NCI-H2081 treated with DMSO at 0.1 percent for 48 hours (cell line): ENCODE results near the gene ZNF367.
"Not testable (repeated sequence)": the region's sequence is repeated elsewhere in the genome, so short reads cannot be mapped to it uniquely, and the experiment has no call there.

ENCODE experiments used
- DNase-seq: peaks from one replicate; lab custom pipeline; 2025; lab: John Stamatoyannopoulos, UW

ZNF367 gene

DNA sequence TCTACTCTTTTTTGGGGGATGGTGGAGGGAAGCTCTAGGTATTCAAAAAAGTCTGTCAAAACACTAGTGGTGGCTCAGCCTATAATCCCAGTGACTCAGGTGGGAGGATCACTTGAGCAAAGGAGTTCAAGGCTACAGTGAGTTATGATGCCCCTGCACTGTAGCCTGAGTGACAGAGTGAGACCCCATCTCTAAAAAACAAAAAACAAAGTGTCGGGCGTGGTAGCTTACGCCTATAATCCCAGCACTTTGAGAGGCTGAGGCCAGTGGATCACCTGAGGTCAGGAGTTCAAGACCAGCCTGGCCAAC is 18.9 kb downstream of the ZNF367 start:
- DNase-seq: no peak

DNA sequence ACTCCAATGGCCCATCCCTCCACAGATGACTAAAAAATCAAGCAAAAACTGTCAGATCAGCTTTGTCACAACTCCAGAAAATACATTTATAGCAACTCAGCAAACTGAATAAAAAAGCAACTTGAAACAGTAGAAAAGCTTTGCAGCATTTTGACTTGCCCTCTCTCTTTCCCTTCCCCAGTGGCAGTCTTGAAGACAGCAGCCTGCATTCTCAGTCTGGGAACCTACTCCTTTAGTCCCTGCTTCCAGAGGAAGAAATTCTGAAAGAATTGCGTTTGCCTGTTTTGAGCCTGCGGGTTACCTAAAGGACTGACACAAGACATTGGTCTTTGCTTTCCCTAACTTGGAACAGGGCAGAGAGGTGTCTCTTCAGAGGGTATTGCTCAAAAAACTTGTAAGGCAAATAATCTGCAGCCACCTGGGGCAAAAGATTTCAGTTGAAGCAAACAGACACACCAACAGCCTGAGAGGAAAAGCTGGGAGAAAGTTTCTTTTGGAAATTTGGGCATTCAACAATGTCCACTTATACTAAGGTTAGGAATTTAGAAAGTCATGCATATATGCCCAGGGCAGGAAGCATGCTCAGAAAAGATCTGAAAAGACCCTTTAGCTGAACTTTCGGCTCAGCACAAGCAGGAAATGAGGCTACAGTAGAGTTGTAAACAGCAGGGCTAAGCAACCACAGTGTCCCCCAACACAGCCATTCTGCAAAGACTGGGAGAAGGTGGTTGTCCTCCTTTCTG is 19.4 kb downstream of the ZNF367 start:
- DNase-seq: no peak

DNA sequence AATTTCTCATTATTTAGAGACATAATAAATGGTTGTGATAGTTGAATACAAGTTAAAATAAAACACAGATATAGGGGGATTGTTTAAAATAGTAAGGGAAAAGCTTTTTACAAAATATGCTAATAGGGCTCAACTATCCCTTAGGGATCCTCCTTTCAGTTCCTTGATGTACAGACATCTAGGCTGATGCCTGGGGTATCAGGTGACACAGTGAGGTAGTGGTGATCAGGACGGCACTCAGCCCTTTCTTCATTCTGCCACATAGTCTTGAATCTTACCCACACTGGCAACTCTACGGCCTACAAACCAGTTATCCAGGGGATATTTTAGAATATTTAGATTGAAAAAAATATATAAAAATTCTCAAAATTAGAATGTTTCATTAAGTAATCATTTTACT is 22.2 kb downstream of the ZNF367 start:
- no peak for DNase-seq

DNA sequence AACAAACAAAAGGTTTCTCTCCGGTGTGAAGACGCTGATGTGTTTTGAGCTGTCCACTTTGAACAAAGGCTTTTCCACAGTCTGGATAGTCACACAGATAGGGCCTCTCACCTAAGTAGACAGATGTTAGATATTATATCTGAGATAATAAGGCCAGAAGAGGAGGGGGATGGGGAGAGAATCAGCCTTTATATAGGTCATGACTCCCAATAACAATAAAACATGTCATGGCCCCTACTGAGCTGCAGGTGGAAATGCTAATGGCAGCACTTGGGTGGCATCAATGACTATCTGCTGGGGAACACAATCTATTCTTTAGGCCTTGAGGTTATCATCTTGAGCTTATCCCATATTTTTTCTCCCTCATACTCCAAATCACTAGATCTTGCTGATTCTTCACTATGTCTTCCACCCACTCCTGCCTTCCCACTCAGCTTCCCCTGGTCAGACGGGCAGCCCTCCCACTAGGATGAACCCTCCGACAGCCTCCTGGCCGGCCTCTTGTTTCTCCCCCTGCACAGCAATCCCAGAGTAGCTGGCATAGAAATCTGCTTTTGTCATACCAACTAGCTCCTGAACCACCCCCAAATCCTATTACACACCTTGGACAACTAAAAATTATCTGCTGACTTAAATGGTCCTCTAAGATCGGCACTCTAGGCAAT is 23.2 kb downstream of the ZNF367 start:
- DNase-seq: no peak

DNA sequence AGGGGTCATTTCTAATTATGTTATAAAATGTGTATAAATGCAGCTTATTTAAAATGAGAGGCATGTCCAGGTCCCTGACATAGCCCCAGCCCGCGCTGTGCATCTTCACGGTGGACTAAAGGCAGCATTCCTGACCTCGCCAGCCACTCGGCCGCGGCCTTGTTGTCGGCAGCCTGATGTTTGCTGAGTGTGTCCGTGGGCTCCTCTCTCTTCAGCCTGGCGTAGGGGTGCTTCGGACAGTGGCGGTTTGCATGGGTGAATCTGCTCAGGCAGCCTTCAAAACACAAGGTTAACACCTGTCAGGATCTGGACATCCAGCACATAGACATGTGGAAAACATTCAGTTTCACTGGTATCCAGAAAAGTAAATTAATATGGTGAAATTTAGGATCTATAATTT is 25.9 kb downstream of the ZNF367 start:
- DNase-seq: no peak

DNA sequence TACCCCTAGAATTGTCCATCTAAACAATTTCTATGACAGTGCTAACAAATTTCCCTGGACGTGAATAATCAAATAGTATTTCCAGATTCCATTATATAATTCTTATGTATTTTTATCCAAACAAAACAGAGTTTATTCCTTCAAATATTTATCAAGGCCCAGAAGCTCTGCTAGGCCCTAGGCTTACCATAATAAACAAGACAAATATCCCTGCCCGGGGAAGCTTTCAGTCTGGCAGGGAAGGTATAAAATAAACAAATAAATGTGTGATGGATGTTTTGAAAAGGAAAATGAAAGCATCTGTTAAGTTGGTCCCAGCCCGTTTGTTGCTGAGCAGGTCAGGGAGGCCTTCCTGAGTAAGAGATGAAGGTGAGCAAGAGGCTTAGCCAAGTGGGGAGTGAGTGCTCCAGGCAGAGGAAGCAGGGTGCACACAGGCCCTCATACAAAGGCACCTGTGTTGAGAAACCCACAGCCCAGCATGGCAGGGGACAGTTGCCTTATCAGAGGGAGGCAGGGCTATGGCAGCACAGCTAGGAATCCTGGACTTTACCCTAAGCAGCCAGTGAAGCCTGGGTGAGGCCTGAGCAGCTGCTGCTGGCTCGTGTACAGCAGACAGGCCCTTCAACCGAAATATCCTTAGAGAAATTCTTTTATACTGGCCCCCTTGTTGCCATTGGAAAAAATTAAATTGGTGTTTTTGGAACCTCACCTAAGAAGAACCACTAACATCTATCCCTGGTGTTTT is 27.0 kb downstream of the ZNF367 start:
- DNase-seq: no peak

DNA sequence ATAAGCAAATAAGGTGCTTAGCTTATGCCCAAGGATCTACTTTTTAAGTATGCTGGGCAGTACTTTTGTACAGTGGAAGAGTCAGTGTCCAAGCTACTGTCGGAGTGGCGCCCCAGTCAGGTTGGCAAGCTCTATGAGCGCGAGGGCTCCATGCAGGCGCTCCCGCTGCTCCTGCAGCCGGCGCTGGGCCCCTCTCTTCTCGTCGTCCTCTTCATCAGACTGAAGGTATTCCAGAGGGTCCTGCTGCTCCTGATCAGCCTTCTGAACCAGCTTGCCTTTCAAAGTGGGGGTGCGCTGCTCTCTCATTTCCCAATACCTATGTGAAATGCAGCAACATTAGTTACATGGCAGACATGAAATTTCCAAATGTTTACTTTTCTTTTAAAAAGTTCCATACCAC is 30.0 kb downstream of the ZNF367 start:
- DNase-seq: no peak

DNA sequence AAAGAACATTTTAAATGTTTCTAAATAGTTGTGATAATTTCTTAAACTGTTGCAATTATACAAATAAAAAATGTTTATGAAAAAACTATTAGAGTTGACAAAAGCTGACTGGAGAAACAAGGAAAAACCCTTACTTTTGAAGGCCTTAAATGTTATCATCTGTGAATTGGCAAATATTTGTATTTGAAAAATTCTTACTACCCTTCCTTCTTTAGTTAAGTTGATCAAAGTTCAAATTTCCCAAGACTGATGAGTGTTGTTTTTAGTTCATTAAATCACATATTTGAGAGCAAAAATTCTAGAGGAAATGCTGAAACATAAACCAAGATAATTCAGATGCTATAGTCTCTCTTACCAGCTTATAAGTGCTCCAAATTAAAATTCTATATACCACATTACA is 32.0 kb downstream of the ZNF367 start:
- no peak for DNase-seq

DNA sequence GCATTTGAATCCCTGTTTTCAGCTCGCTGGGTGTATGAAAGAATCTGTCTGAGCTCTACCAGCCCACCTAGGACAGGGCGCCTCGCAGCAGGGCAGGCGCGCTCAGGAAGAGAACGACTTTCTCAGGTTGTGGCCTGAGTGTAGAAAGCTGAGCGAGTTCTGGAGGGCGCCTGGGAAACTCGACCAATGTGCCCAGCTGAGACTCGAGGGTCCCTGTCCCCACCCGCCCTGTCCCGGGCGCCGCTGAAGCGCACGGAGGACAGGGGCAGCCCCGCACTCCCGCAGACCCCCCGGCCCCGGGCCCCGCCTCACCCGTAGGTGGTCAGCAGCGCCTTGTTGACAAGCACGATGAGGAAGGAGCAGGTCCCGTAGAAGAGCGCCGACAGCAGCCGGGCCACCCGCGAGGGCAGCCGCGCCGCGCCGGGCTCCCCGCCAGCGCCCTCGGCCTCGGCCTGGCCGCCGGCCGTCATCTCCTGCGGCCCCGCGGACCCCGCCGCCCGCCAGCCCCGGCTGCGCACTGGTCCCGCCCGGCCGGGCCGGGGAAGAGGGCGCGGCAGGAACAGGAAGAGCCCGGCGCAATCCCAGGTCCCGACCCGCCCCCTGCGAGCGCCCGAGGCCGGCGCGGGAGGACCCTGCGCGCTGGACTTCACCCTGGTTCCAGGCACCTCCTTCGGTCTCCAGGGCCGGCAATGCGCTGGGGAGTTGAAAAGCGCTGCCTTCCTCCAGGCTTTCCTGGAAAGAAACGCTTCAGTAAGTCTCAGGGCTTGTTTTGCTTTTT is 34.8 kb downstream of the ZNF367 start, which contains the start of gene SLC35D2:
TSS of gene SLC35D2 (minus strand) at position 547 of the 778 bp plus-strand sequence. CDS start at position 470, 77 bp downstream.
- no peak for DNase-seq

DNA sequence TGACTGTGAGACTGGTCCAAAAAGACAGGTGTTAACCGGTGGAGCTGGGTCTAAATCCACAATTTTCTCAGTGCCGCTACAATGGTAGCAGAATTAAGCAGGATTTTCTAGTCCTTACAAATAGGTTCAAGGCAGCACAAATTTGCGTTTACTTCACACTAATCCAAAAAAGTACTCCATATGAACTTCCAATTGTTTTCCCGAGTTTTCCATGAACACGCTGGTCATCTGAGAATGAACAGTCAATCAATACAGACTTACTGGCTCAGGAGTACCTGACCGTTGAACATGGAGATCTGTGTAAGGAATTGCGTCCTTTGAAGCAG is 35.4 kb downstream of the ZNF367 start:
- DNase-seq: no peak

DNA sequence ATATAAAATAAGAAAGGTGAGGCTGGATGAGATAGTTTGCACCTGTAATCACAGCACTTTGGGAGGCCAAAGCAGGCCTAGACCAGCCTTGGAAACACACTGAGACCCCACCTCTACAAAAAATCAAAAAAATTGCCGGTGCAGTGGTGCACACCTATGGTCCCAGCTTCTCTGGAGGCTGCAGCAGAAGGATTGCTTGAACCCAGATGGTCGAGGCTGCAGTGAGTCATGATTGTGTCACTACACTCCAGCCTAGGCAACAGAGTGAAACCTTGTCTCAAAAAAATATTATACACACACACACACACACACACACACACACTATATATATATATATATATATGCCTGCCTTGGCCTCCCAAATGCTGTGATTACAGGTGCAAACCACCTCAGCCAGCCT is 36.0 kb downstream of the ZNF367 start:
- no peak for DNase-seq

DNA sequence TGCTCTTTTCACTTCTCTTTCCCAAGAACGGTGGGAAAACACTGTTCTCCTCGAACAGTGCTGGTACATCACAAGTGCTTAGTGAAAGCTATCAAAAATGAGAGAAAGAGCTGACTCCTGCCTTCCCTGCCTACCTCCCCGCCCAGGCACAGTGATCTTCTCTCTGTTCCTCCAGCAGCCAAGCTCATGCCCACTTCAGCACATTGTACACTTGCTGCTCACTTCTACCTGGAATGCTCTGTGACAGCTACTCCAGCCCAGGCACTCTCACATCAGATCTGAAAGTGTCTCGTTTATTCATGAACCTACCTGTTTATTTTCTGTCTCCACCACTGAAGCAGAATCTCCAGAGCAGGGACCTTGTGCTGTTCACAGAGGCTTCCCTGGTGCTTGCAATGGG is 36.5 kb downstream of the ZNF367 start:
- DNase-seq: no peak

DNA sequence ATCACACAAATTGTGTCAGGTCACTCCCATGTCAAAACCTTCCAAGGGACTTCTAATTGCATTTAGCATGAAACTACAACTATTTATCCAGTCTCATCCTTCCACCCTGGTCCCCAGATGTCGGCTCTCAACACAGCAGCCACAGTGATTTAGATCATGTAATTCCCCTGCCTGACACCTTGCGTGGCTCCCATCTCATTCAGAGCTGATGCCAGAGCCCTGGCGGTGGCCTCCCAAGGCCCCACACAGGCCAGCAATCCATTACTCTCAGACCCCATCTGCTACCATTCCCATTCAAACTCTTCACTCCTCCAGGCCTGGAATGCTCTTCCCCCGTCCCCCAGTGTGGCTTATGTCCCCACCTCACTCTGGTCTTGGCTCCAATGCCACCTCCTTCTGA is 37.0 kb downstream of the ZNF367 start:
- no peak for DNase-seq

DNA sequence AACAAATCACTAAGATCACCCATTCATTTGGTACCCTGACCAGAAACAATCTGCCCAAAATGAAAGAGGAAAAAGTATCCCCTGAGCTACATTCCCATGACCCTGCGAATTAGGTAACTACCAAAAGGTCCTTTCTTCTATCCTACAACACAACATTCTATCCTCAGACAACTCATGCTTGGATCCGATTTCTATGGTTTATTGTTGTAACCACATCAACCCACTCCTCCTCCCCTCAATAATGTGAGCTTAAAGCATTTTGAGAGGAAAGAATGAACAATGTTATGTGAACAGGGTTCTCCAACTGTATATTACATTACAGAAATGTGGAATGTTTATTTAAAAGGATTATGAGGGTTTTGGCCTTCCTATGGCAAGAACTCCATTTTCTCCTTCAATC is 38.7 kb downstream of the ZNF367 start:
- DNase-seq: no peak

DNA sequence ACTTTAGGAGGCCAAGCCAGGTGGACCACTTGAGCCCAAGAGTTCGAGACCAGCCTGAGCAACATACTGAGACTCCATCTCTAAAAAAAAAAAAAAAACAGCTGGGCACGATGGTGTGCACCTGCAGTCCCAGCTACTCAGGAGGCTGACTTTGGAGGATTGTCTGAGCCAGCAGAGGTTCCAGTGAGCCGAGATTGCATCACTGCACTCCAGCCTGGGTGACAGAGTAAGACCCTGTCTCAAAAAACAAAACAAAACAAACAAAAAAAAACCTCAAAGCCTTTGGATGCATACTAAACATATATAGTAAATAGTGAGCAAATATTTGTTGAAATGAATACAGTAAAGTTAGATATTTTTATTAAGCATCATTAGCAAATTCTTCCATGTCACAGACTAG is 40.0 kb downstream of the ZNF367 start:
- DNase-seq: no peak

DNA sequence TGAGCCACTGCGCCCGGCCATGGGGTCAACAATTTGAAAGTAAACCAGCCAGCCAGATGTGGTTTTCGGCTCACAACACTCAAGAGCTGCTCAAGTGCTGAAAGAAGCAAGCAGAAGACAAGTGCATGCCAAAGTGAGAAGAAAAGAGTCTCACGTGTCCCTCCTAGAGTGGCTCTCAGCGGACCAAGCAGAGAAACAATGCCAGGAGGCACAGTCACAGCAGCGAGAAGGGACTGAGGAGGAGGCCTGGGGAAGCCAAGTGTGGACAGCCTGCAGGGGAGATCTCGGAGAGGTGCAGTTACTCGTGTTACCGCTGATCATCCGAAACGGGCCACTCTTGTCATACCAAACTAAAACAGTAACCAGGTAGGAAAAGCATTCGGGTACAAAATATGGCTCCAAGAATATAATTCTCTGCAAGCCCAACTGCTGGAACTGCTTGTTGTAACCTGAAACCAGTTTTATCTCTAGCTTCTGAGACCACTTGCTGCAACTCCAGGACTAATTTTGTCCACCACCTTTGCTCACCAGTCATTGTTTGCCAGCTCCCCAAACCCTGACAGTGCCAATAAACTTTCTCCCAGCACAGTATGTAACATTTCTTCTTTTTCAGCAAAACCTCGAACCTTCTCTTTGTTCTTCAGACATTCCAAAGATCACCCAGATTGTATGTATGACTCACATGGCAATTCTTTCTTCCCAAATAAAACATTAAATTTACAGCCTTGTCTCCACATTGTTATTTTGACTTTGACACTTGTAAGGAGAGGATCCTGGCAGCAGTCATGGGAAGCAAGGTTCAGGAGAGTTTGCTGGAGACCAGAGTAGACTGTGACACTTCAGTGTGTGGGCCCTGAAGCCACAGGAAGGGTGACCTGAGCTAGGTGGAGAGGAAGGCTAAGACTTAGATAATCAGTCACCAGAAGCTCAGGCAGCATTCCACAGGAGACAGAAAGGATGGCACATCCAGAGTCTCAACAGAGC is 41.0 kb downstream of the ZNF367 start:
- no peak for DNase-seq

DNA sequence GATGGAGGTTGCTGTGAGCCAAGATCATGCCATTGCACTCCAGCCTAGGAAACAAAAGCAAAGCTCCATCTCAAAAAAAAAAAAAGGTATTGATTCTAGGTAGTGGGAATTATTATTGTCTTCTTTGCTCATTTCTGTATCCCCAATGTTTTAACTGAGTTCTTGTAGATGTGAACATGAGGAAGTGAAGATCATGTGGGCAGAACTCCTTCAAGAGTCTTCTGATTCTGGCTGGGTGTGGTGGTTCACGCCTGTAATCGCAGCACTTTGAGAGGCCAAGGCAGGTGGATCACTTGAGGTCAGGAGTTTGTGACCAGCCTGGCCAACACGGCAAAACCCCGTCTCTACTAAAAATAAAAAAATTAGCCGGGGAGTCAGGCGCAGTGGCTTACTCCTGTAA is 42.7 kb downstream of the ZNF367 start:
- not testable (repeated sequence) for DNase-seq

DNA sequence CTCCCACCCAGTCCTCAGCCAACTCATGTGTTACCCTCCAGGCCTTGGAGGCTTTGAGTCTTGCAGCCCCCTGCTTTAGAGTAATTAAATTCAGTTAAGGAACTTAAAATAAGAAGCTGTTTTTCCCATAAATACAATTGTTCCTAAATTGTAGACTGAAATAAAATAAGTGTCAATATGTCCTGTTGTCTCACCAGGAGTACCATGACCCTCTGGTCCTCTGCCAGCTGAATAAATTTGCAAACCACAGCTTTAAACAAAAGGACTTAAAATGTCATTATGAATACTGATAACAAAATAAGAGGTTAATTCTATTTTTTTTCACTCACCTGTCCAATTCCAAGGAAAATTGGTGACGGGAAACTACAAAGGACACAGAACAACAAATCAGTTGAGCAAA is 50.2 kb downstream of the ZNF367 start:
- no peak for DNase-seq

DNA sequence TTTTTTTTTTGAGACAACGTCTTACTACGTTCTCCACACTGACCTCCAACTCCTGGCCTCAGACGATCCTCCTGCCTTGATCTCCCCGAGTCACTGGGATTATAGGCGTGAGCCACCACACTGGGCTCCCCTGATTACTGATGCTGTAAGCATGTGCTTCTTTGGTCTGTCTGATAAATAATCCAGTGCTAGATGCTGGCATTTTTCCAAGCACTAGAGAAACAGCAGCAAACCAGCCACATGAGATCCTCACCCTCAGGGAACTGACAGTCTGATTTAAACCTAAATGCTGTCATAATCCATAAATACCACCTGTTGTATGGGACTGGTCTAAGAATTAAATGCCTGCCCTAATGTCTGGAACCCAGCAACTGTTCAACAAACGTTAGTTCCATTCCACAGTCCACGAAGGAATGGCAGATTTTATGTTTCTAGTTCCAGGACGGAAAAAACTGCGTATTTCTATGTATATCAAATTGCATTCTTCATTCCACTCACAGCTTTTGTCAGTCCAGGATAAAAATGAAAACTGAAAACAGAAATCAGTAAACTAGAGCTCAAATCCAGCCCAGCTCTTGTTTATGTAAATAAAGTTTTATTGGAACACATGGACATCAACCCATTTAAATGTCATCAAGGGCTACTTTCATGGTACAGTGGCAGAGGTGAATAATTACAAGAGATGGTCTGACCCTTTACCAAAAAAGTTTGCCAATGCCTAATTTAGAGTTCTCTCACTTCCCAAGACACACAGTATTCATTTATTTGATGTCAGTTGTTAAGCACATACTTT is 54.8 kb downstream of the ZNF367 start:
- DNase-seq: no peak

DNA sequence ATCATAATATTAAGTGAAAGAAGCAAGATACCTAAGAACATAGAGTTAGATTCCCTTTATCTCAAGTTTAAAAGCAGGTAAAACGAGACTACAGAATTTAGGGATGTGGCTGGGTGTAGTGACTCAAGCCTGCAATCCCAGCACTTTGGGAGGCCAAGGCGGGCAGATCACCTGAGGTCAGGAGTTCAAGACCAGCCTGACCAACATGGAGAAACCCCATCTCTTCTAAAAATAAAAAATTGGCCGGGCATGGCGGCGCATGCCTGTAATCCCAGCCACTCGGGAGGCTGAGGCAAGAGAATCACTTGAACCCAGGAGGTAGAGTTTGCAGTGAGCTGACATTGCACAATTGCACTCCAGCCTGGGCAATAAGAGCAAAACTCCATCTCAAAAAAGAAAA is 56.1 kb downstream of the ZNF367 start:
- DNase-seq: not testable (repeated sequence)

DNA sequence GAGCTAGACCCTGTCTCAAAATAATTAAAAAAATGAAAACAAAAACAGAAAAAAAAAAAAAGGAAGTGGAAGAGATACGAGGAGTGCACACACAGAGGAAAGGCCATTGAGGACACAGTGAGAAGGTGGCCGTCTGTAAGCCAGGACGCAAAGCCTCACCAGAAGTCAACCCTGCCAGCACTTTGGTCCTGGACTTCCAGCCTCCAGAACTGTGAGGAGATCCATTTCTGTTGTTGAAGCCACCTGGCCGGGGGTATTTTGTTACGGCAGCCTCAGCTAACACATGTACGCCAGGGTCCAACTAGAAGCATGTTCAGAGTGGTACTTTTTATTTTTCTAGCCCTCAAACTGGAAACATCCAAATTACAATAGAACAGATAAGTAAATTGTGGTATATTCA is 56.5 kb downstream of the ZNF367 start:
- DNase-seq: no peak
